NB4 (cell line): ENCODE data around the gene CNTNAP4.

Experiments used
- DNase-seq: peaks from one replicate; pipeline ENCODE4 v3.0.0; 2010; ENCODE audit warnings: low read depth
- H3K4me3 ChIP-seq: one replicate; pipeline ENCODE4 v1.5.1; 2011; ENCODE audit warnings: mild to moderate bottlenecking, low read depth, low read length, moderate library complexity
- MYC ChIP-seq: IDR thresholded peaks from 2 replicates; pipeline ENCODE4 v1.6.1; 2011; ENCODE audit warnings: low read depth, low read length
- POLR2A ChIP-seq: IDR thresholded peaks from 2 replicates; pipeline ENCODE4 v1.6.1; 2011; ENCODE audit warnings: mild to moderate bottlenecking; ENCODE audit not compliant: insufficient read length; ENCODE audit errors: extremely low read depth
- TF ChIP-seq, protein P1 (sequence below): IDR thresholded peaks from 2 replicates; pipeline ENCODE4 v1.6.1; 2011; ENCODE audit warnings: low read depth, low read length
- TF ChIP-seq, protein P2 (sequence below): IDR thresholded peaks from one replicate; pipeline ENCODE4 v1.5.1; 2012; ENCODE audit warnings: low read depth, low read length

CNTNAP4 gene

DNA sequence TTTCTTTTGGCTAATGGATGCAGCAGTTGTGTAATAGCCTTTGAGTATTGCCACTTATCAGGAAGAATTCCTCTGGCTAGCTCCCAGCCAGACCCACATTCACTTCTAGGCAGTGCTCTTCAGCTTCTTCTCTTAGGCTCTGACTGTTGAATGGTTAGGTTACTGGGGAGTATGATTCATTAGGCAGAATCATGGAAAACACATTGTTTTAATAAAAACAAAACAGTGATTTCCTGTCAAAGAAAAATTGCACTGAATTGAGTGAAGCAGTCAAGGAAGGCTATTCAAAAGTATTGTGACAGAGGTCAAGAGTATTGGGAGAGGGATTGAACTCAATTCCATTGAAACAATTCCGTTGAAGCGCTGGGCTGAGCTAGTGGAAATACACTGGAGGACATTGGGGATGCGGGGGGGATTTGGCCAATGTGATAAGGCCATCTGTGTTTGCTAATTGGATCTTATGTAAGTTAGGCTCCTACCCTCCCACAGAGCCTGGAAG lies 68.0 kb downstream of the CNTNAP4 start:
- H3K4me3 ChIP-seq: no peak overlapping the region

DNA sequence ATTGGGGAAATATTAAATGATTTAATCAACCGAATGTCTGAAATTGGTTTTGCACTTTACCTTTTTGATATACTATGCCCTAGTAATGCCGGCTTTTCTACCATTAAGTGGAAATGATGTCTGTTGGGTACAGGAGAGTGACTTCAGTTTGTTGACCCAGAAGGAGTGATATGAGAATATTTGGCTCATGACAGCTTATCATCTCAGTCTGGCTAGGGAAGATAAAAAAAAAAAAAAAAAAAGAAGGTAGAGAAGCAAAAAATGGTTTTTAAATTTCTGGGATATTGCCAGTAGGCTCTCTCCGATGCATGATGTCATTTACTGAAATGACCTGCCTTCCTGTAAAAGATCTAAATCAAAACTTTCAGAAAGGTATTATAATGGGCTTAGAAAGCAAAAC lies 69.0 kb downstream of the CNTNAP4 start:
- no peak for DNase-seq
- TF ChIP-seq, protein P1, sequence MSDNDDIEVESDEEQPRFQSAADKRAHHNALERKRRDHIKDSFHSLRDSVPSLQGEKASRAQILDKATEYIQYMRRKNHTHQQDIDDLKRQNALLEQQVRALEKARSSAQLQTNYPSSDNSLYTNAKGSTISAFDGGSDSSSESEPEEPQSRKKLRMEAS: no peak
- TF ChIP-seq POLR2A: no peak
- no peak for TF ChIP-seq MYC
- TF ChIP-seq, protein P2, sequence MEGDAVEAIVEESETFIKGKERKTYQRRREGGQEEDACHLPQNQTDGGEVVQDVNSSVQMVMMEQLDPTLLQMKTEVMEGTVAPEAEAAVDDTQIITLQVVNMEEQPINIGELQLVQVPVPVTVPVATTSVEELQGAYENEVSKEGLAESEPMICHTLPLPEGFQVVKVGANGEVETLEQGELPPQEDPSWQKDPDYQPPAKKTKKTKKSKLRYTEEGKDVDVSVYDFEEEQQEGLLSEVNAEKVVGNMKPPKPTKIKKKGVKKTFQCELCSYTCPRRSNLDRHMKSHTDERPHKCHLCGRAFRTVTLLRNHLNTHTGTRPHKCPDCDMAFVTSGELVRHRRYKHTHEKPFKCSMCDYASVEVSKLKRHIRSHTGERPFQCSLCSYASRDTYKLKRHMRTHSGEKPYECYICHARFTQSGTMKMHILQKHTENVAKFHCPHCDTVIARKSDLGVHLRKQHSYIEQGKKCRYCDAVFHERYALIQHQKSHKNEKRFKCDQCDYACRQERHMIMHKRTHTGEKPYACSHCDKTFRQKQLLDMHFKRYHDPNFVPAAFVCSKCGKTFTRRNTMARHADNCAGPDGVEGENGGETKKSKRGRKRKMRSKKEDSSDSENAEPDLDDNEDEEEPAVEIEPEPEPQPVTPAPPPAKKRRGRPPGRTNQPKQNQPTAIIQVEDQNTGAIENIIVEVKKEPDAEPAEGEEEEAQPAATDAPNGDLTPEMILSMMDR: no peak
- no peak overlapping the region for H3K4me3 ChIP-seq

More for the DNA sequence above, 68.0 kb downstream of the CNTNAP4 start:
- no peak for TF ChIP-seq MYC
- no peak for DNase-seq

DNA sequence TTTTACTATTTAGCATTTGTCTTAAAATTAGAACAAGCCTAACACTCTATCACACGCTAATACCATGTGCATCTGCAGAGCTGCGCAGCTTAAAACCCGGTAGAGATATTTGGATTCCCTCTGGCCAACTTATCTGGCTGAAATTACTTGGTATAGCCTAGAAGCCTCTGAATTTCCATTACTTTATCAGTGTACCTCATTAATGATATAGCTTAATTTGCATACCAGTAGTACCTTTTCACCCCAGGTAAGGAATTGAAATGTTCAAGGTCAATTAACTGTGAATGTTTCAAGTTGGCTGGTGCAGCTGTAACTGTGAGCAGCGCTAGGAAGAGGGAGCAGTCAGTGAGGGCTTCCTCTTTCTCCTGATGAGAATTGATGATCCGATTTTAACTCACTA lies 74.2 kb downstream of the CNTNAP4 start:
- H3K4me3 ChIP-seq: no peak overlapping the region
- TF ChIP-seq, protein P1: no peak
- TF ChIP-seq POLR2A (no peak), MYC (no peak)
- TF ChIP-seq, protein P2: no peak
- DNase-seq: no peak

DNA sequence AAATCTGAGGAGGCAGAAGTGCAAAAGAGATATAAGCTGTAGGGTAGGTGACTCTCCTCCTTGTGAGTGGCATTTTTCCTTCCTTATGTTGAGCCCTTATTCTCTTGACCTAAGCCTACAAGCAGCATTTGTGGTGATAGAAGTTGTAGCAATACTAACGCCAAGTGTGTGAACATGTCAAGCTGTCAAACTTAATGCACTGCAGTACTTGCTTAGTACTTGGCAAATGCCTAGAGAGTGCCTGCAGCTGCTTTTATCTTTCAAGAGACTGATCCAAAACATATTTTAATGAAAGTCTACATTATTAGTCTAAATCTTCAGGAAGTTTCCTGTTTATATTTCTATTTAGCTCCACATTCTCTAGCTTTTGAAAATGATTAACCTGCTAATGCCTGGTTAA lies 83.2 kb downstream of the CNTNAP4 start:
- DNase-seq: no peak
- H3K4me3 ChIP-seq: no peak overlapping the region
- TF ChIP-seq MYC: no peak
- TF ChIP-seq POLR2A: no peak
- TF ChIP-seq, protein P1: no peak
- TF ChIP-seq, protein P2: no peak

DNA sequence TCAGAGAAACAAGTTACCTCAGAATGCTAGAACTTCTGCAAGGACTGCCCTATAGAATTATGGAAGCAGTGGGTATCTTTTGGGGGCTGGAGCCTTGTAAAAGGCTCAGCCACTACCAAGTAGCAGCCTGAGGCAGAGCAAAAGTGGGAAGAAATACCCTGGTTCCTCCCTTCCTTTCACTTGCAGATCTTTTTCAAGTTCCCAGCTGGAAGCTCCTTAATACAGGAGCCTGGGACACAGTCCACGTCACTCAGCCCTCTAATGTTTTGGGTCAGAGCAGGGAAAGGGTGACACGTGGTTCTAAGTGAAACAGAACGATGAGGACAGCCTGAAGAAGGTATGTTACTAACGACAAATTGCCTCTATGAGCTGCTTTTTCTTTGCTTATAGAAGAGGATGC lies 93.1 kb downstream of the CNTNAP4 start:
- H3K4me3 ChIP-seq: no peak overlapping the region
- no peak for DNase-seq
- TF ChIP-seq POLR2A: no peak
- TF ChIP-seq, protein P1: no peak
- TF ChIP-seq MYC: no peak
- TF ChIP-seq, protein P2: no peak

DNA sequence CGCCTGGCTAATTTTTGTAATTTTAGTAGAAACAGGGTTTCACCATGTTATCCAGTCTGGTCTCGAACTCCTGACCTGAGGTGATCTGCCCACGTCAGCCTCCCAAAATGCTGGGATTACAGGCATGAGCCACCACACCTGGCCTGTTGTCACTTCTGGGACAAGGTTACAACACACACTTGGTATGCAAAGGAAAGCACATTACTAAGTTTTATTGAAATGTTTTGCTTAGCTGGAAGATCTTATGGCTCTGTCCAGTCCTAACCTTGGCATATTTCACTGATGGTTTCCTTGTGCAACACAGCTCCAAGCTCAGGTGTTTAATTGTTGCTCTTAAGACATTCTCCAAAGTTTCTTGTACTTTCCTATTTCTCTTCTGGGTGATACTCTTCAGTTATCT lies 94.2 kb downstream of the CNTNAP4 start:
- TF ChIP-seq POLR2A (no peak), MYC (no peak)
- TF ChIP-seq, protein P2: no peak
- TF ChIP-seq, protein P1: no peak
- DNase-seq: no peak

More for the DNA sequence above, 94.2 kb downstream of the CNTNAP4 start:
- no peak overlapping the region for H3K4me3 ChIP-seq
